ENCODE results near the gene GLP2R. TPM values are rescaled to one million over a fixed set of nuclear protein-coding genes. Genes with fewer than 3 reads are reported as not detected.

The GLP2R gene
- total and polyA plus RNA-seq, 10 of the 15 experiments (the other 5 are each of a cell fraction or from before 2014, with no cell fraction given) = not detected

- in situ Hi-C loops (cut with MboI) = no loop called here
- Histone ChIP-seq H4K20me1 (ENCODE audit: control insufficient read depth, insufficient read depth) (no peaks in the 10 kb centered on the region), H3K9ac (ENCODE audit: control insufficient read depth, insufficient read depth, low read length) (no peak overlapping the region), H3K4me3 (no peak overlapping the region), H3K9me3 (replicated peaks; ENCODE audit: control insufficient read depth, insufficient read depth, low read length) (peaks cover 2% of the 10 kb centered on the region; the same call in 1 of the 3 replicates), H2AFZ (ENCODE audit: control insufficient read depth, low read depth, low read length) (no peak overlapping the region), H3K4me2 (ENCODE audit: control insufficient read depth, insufficient read depth) (no peak overlapping the region), H3K27me3 (replicated peaks in 1 of 2; ENCODE audit: control insufficient read depth in 2 of 2, insufficient read depth in 2 of 2, low read length in 1 of 2) (no peaks in the 10 kb centered on the region; a peak in 1 of 4 replicates), H3K4me1 (ENCODE audit: control insufficient read depth, insufficient read depth, low read length) (no peaks in the 10 kb centered on the region), H3K27ac (ENCODE audit: control insufficient read depth, insufficient read depth) (no peak overlapping the region), H3K36me3 (ENCODE audit: control insufficient read depth in 2 of 2, insufficient read depth in 2 of 2, low read length in 1 of 2) (no peaks in the 10 kb centered on the region), H3K79me2 (ENCODE audit: control insufficient read depth, insufficient read depth, low read length) (no peaks in the 10 kb centered on the region)
- ChIA-PET RAD21 (ENCODE audit: unreplicated experiment) (interaction anchor here (1.6 kb wide), 1 partner anchor 11 kb away, joined by 3 read pairs; no protein-coding TSS in a partner anchor), POLR2A (no interaction called here), CTCF (interaction anchor here (3.6 kb wide), 1 partner anchor 11 kb away, joined by 15 read pairs; no protein-coding TSS in a partner anchor), SMC1A (ENCODE audit: uncharacterized antibody, unreplicated experiment) (no interaction called here)
- no TSS peak for BruUV-seq (replicated peaks)
- 34% methylated on average over 6 of the region's 6 CpGs for whole genome bisulfite sequencing (ENCODE audit: insufficient coverage, insufficient replicate concordance, low lambda C conversion rate, missing lambda C conversion rate)
- TF ChIP-seq DPF2 (IDR thresholded peaks at IDR 0.05) (no peak), RAD51 (IDR thresholded peaks at IDR 0.05) (no peak), CREM (IDR thresholded peaks at IDR 0.05; ENCODE audit: low read depth) (no peak), CHD2 (IDR thresholded peaks at IDR 0.05; ENCODE audit: borderline replicate concordance, low read depth, low read length) (no peak), PAX8 (IDR thresholded peaks at IDR 0.05) (no peak), ZNF24 (IDR thresholded peaks at IDR 0.05) (no peak)
- TF ChIP-seq, protein P1, sequence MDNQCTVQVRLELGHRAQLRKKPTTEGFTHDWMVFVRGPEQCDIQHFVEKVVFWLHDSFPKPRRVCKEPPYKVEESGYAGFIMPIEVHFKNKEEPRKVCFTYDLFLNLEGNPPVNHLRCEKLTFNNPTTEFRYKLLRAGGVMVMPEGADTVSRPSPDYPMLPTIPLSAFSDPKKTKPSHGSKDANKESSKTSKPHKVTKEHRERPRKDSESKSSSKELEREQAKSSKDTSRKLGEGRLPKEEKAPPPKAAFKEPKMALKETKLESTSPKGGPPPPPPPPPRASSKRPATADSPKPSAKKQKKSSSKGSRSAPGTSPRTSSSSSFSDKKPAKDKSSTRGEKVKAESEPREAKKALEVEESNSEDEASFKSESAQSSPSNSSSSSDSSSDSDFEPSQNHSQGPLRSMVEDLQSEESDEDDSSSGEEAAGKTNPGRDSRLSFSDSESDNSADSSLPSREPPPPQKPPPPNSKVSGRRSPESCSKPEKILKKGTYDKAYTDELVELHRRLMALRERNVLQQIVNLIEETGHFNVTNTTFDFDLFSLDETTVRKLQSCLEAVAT (IDR thresholded peaks at IDR 0.05) = no peak
- no peak for ATAC-seq
- no peak for DNase-seq (ENCODE audit: low read depth, low spot score)
- intact Hi-C loops (cut with micrococcal nuclease; ENCODE audit: unreplicated experiment) = no loop called here
- FAIRE-seq = no peak
Measured at GRCh38 chr17:9935408-9935807, 109.7 kb downstream of the GLP2R start.

GRCh38 chr17:9936095-9936494 lies 110.4 kb downstream of the GLP2R start:
- Histone ChIP-seq H3K27ac (ENCODE audit: control insufficient read depth, insufficient read depth) (no peak overlapping the region), H3K4me3 (no peak overlapping the region), H3K4me1 (ENCODE audit: control insufficient read depth, insufficient read depth, low read length) (no peaks in the 10 kb centered on the region), H3K27me3 (replicated peaks in 1 of 2; ENCODE audit: control insufficient read depth in 2 of 2, insufficient read depth in 2 of 2, low read length in 1 of 2) (no peaks in the 10 kb centered on the region), H3K9ac (ENCODE audit: control insufficient read depth, insufficient read depth, low read length) (no peak overlapping the region), H3K36me3 (ENCODE audit: control insufficient read depth in 2 of 2, insufficient read depth in 2 of 2, low read length in 1 of 2) (no peaks in the 10 kb centered on the region; a peak in 1 of 4 replicates), H4K20me1 (ENCODE audit: control insufficient read depth, insufficient read depth) (no peaks in the 10 kb centered on the region), H3K79me2 (ENCODE audit: control insufficient read depth, insufficient read depth, low read length) (no peaks in the 10 kb centered on the region), H2AFZ (ENCODE audit: control insufficient read depth, low read depth, low read length) (no peak overlapping the region), H3K9me3 (replicated peaks; ENCODE audit: control insufficient read depth, insufficient read depth, low read length) (peaks cover 2% of the 10 kb centered on the region; the same call in 1 of the 3 replicates), H3K4me2 (ENCODE audit: control insufficient read depth, insufficient read depth) (no peak overlapping the region)
- SMC1A ChIA-PET (ENCODE audit: uncharacterized antibody, unreplicated experiment) = interaction anchor here (0.6 kb wide), 1 partner anchor 192 kb away, joined by 3 read pairs; no protein-coding TSS in a partner anchor
- no peak for FAIRE-seq
- in situ Hi-C loops (cut with MboI) (no loop called here), intact Hi-C loops (cut with micrococcal nuclease; ENCODE audit: unreplicated experiment) (no loop called here)
- ATAC-seq = no peak
- RAD21 ChIA-PET (ENCODE audit: unreplicated experiment) = interaction anchor here (1.6 kb wide), 1 partner anchor 11 kb away, joined by 3 read pairs; no protein-coding TSS in a partner anchor
- no TSS peak for BruUV-seq (replicated peaks)
- 39% methylated on average over 3 of the region's 3 CpGs for WGBS (ENCODE audit: insufficient coverage, insufficient replicate concordance, low lambda C conversion rate, missing lambda C conversion rate)
- no peak for DNase-seq (ENCODE audit: low read depth, low spot score)
- CTCF ChIA-PET = interaction anchor here (3.6 kb wide), 1 partner anchor 12 kb away, joined by 15 read pairs; no protein-coding TSS in a partner anchor
- POLR2A ChIA-PET = no interaction called here
- TF ChIP-seq, protein P2, sequence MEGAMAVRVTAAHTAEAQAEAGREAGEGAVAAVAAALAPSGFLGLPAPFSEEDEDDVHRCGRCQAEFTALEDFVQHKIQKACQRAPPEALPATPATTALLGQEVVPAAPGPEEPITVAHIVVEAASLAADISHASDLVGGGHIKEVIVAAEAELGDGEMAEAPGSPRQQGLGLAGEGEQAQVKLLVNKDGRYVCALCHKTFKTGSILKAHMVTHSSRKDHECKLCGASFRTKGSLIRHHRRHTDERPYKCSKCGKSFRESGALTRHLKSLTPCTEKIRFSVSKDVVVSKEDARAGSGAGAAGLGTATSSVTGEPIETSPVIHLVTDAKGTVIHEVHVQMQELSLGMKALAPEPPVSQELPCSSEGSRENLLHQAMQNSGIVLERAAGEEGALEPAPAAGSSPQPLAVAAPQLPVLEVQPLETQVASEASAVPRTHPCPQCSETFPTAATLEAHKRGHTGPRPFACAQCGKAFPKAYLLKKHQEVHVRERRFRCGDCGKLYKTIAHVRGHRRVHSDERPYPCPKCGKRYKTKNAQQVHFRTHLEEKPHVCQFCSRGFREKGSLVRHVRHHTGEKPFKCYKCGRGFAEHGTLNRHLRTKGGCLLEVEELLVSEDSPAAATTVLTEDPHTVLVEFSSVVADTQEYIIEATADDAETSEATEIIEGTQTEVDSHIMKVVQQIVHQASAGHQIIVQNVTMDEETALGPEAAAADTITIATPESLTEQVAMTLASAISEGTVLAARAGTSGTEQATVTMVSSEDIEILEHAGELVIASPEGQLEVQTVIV (IDR thresholded peaks at IDR 0.05; ENCODE audit: borderline replicate concordance, partially characterized antibody) = no peak
- no peak; the same call in 1 of the 2 replicates for TF ChIP-seq SPI1 (IDR thresholded peaks at IDR 0.05; ENCODE audit: borderline replicate concordance, insufficient read depth, low read depth, low read length)
- TF ChIP-seq ZNF207 (IDR thresholded peaks at IDR 0.05; ENCODE audit: borderline replicate concordance) = no peak
- no peak for TF ChIP-seq NR2F1 (conservative IDR thresholded peaks at IDR 0.05)
- no peak for TF ChIP-seq CHD1 (IDR thresholded peaks at IDR 0.05; ENCODE audit: low read depth, low read length)
- no peak for TF ChIP-seq SP1 (IDR thresholded peaks at IDR 0.05; ENCODE audit: low read depth, low read length)
- no peak for TF ChIP-seq POLR2A (IDR thresholded peaks at IDR 0.05; ENCODE audit: low read depth, low read length)
